Ishikawa (cell line): ENCODE results near the gene THRA.

Source experiments
- CEBPB ChIP-seq: IDR thresholded peaks from 2 replicates; pipeline ENCODE4 v1.6.1; 2012
- CREB1 ChIP-seq: IDR thresholded peaks from 2 replicates; pipeline ENCODE4 v1.6.1; 2012; ENCODE audit warnings: low read depth
- EGR1 ChIP-seq: IDR thresholded peaks from 2 replicates; pipeline ENCODE4 v1.6.1; 2012
- EP300 ChIP-seq: IDR thresholded peaks from 2 replicates; pipeline ENCODE4 v1.6.1; 2012; ENCODE audit warnings: borderline replicate concordance
- FOXM1 ChIP-seq: IDR thresholded peaks from 2 replicates; pipeline ENCODE4 v1.6.1; 2012; ENCODE audit warnings: low read depth, borderline replicate concordance
- MAX ChIP-seq: IDR thresholded peaks from 2 replicates; pipeline ENCODE4 v1.6.1; 2012
- NFIC ChIP-seq: IDR thresholded peaks from 2 replicates; pipeline ENCODE4 v1.6.1; 2012
- RAD21 ChIP-seq: IDR thresholded peaks from 2 replicates; pipeline ENCODE4 v1.6.1; 2012; ENCODE audit warnings: low read depth
- REST ChIP-seq: IDR thresholded peaks from 2 replicates; pipeline ENCODE4 v1.6.1; 2012; ENCODE audit warnings: low read depth, mild to moderate bottlenecking
- TAF1 ChIP-seq: IDR thresholded peaks from 2 replicates; pipeline ENCODE4 v1.6.1; 2012; ENCODE audit warnings: low read depth, mild to moderate bottlenecking
- TCF12 ChIP-seq: IDR thresholded peaks from 2 replicates; pipeline ENCODE4 v1.6.1; 2012; ENCODE audit warnings: low read depth
- TEAD4 ChIP-seq: IDR thresholded peaks from 2 replicates; pipeline ENCODE4 v1.6.1; 2012
- USF1 ChIP-seq: IDR thresholded peaks from 2 replicates; pipeline ENCODE4 v1.6.1; 2012
- YY1 ChIP-seq: IDR thresholded peaks from 2 replicates; pipeline ENCODE4 v1.6.1; 2012; ENCODE audit warnings: low read depth
- ZBTB7A ChIP-seq: IDR thresholded peaks from 2 replicates; pipeline ENCODE4 v1.6.1; 2012; ENCODE audit warnings: low read depth

Gene THRA

GRCh38 chr17:40104594-40105486 lies 42.1 kb downstream of the THRA start:
- no peak for TF ChIP-seq EP300
- no peak for TF ChIP-seq USF1
- TF ChIP-seq TEAD4, result no peak
- no peak for TF ChIP-seq MAX
- TF ChIP-seq NFIC, result no peak
- no peak for TF ChIP-seq EGR1
- TF ChIP-seq CEBPB, result no peak
- TF ChIP-seq YY1, result no peak
- TF ChIP-seq FOXM1, result no peak
- TF ChIP-seq ZBTB7A, result no peak
- TF ChIP-seq CREB1, result no peak
- TF ChIP-seq TCF12, result no peak
- TF ChIP-seq RAD21, result no peak
- TF ChIP-seq TAF1, result no peak
- TF ChIP-seq REST, result no peak

- TF ChIP-seq EGR1 (no peak), CEBPB (no peak), RAD21 (no peak), TEAD4 (no peak), REST (no peak), EP300 (no peak)
Observed at GRCh38 chr17:40105861-40106759, 43.3 kb downstream of the THRA start.

GRCh38 chr17:40106760-40107521 lies 44.2 kb downstream of the THRA start:
- TF ChIP-seq CEBPB, result no peak
- TF ChIP-seq USF1, result no peak
- no peak for TF ChIP-seq FOXM1
- no peak for TF ChIP-seq EGR1
- no peak for TF ChIP-seq TCF12
- TF ChIP-seq EP300, result no peak
- no peak for TF ChIP-seq CREB1
- TF ChIP-seq TAF1, result no peak

GRCh38 chr17:40107522-40108174 lies 44.9 kb downstream of the THRA start:
- TF ChIP-seq USF1 (no peak), TAF1 (no peak), ZBTB7A (no peak), CREB1 (no peak), FOXM1 (no peak), REST (no peak), TCF12 (no peak), TEAD4 (no peak), CEBPB (no peak), EGR1 (no peak), MAX (no peak), NFIC (no peak), RAD21 (no peak), YY1 (no peak), EP300 (no peak)
